Prostate gland (tissue), 2 donors: ENCODE measurements around the gene OR52R1. TPM values are rescaled to one million over a fixed set of nuclear protein-coding genes. Genes with fewer than 3 reads are reported as not detected.
"Not testable (repeated sequence)": the region's sequence is repeated elsewhere in the genome, so short reads cannot be mapped to it uniquely, and the experiment has no call there.

Experiments
- DNase-seq: peaks from one replicate; pipeline ENCODE4 v3.0.0-alpha.2; 2019; ENCODE audit warnings: low spot score
- H3K27ac ChIP-seq, 2 donors: fragments of 200-600 bp; sonication (generic); 2 replicates each; pipeline ENCODE4 v1.5.1; 2017 to 2019
- H3K27me3 ChIP-seq: fragments of 200-600 bp; sonication (generic); replicated peaks from 2 replicates; pipeline ENCODE4 v1.5.1; 2019; ENCODE audit not compliant: insufficient read depth
- H3K36me3 ChIP-seq, 2 donors: fragments of 200-600 bp; sonication (generic); 1 replicate in 1 of 2; 2 replicates in 1 of 2; pipeline versions ENCODE4 v1.5.1 to v1.8.1; 2017 to 2019
- H3K4me1 ChIP-seq: fragments of 200-600 bp; sonication (generic); replicated peaks from 2 replicates; pipeline ENCODE4 v1.5.1; 2019
- H3K4me3 ChIP-seq, 2 donors: fragments of 200-600 bp; sonication (generic); 2 replicates each; pipeline ENCODE4 v1.5.1; 2017 to 2019
- H3K9me3 ChIP-seq: fragments of 200-600 bp; sonication (generic); 2 replicates; pipeline ENCODE4 v1.5.1; 2017
- CTCF ChIP-seq, 4 experiments: fragments of 200-600 bp in 2 of 4; fragments of 450-650 bp in 2 of 4; sonication (generic) in 2 of 4; IDR thresholded peaks; 1 replicate in 3 of 4; 2 replicates in 1 of 4; pipeline ENCODE4 v1.5.1; 2016 to 2019; ENCODE audit warnings: antibody characterized with exemption in 4 of 4, mild to moderate bottlenecking in 2 of 4, moderate library complexity in 2 of 4
- POLR2A ChIP-seq: fragments of 450-650 bp; IDR thresholded peaks from one replicate; pipeline ENCODE4 v1.6.1; 2016; ENCODE audit warnings: antibody characterized with exemption, mild to moderate bottlenecking
- POLR2AphosphoS5 ChIP-seq: sonication (generic); formaldehyde crosslinking; IDR thresholded peaks from one replicate; pipeline ENCODE4 v1.6.1; 2017; ENCODE audit warnings: antibody characterized with exemption
- WGBS: methylation state at CpG from one replicate; pipeline ENCODE4 v1.1.5; 2018; 5-methylcytosine and 5-hydroxymethylcytosine counted together
- intact Hi-C: fragments of 100-400 bp; cut with DNase I; formaldehyde crosslinking; loops from one replicate; pipeline ENCODE4 v1.14.2; 2022
- total RNA-seq, 2 donors: library from RNA; depleted of rRNA; stranded (reverse); fragments of >200 nt; gene quantifications; one replicate each; pipeline ENCODE4 v1.1.0, GENCODE V29; 2016

Gene OR52R1
- total RNA-seq, 2 donors from 2014 or later = not detected

DNA sequence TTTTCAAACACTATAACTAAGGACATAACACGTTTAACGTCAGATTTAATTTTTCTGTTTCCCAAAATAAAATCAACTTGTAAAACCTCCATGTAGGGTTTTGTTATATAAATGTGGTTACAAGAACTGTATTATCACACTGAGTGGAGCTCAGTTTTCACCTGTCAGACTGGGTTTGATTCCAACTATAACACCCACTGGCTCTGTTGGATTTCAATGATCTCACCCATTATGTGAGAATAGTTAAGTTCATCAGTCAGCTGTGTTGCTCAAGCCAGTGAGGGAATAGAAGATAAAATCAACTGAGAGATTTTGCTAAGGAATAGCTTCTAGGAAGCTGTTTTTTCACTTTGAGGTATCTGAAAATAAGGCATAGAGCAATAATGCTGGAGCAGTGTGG, 5.1 kb upstream of the OR52R1 start:
- no peaks in the 10 kb centered on the region for H3K9me3 ChIP-seq
- DNase-seq = no peak
- no peaks in the 10 kb centered on the region for H3K4me1 ChIP-seq
- TF ChIP-seq CTCF (IDR thresholded peaks at IDR 0.05) (no peak), POLR2A (no peak), POLR2AphosphoS5 (no peak)
- H3K27me3 ChIP-seq = no peaks in the 10 kb centered on the region
- H3K4me3 ChIP-seq = no peak overlapping the region
- WGBS = 29% methylated on average over 2 of the region's 2 CpGs
- intact Hi-C loops = no loop called here
- H3K36me3 ChIP-seq = no peaks in the 10 kb centered on the region
- no peak overlapping the region for H3K27ac ChIP-seq

DNA sequence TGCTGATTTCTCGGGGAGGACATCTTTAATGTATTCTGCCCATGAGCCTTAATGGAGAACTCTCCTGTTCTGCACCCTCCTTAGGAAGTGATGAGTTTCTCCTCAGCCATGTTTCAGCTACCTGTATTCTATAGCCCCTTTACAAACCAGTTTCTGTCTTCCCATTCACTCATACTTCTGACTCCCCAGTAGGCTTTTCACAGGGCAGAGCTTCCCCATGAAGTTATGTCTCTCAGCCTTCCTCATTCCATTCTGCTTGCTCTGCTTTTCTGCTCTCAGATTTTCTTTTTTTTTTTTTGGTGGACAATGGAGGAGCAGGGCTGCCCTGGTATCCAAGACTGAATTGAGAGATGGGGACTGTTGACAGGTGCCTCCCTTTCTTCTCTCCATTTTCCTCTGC, 4.3 kb upstream of the OR52R1 start:
- TF ChIP-seq POLR2A (no peak), CTCF (IDR thresholded peaks at IDR 0.05) (no peak), POLR2AphosphoS5 (no peak)
- Histone ChIP-seq H3K4me3 (no peak overlapping the region), H3K27ac (no peak overlapping the region), H3K9me3 (no peaks in the 10 kb centered on the region), H3K36me3 (no peaks in the 10 kb centered on the region), H3K27me3 (no peaks in the 10 kb centered on the region), H3K4me1 (no peaks in the 10 kb centered on the region)
- no peak for DNase-seq
- intact Hi-C loops = no loop called here
- 95% methylated on average over 1 of the region's 1 CpG for WGBS

DNA sequence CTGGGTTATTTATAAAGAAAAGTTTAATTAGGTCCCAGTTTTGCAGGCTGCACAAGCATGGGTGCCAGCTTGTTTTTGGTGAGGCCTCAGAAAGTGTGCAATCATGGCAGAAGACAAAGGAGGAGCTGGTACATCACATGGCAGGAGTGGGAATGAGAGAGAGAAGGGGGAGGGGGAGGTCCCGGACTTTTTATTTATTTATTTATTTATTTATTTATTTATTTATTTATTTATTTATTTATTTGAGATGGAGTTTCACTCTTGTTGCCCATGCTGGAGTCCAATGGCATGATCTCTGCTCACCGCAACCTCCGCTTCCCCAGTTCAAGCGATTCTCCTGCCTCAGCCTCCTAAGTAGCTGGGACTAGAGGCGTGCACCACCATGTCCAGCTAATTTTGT, 2.9 kb downstream of the OR52R1 start:
- H3K36me3 ChIP-seq, H3K4me1 ChIP-seq, intact Hi-C loops, DNase-seq, H3K4me3 ChIP-seq, H3K9me3 ChIP-seq, H3K27ac ChIP-seq, H3K27me3 ChIP-seq: not testable (repeated sequence)
- WGBS = 98% methylated on average over 5 of the region's 5 CpGs

- H3K9me3 ChIP-seq = no peaks in the 10 kb centered on the region
- intact Hi-C loops = no loop called here
- no peak overlapping the region for H3K27ac ChIP-seq
- no peaks in the 10 kb centered on the region for H3K4me1 ChIP-seq
- WGBS = 58% methylated on average over 6 of the region's 6 CpGs
- no peak for TF ChIP-seq POLR2A
- no peak for TF ChIP-seq CTCF (IDR thresholded peaks at IDR 0.05)
- no peak for TF ChIP-seq POLR2AphosphoS5
- H3K27me3 ChIP-seq = no peaks in the 10 kb centered on the region
- no peak overlapping the region for H3K4me3 ChIP-seq
- no peaks in the 10 kb centered on the region for H3K36me3 ChIP-seq
- no peak for DNase-seq
Measured at GRCh38 chr11:4798427-4799183, 5.6 kb downstream of the OR52R1 start.

DNA sequence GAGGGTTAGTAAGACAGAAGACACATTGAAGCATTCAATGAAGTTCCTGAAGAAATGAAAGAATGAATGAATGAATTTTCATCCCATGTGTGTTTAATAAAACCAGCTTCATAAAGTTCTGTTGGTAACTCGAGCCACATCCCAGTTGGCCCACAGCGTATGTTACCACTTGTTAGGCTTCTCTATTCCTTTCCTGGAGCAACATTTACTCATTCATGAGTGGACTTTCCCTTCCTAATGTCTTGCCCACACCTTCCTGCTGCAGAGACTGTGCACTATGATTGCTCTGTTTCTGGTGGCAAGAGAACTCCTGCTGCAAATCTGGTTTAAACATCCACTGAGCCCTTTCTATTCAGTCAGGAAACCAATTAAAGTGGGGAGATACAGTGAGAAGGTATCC, 7.0 kb downstream of the OR52R1 start:
- WGBS = 28% methylated on average over 2 of the region's 2 CpGs
- H3K27ac ChIP-seq = no peak overlapping the region
- TF ChIP-seq POLR2AphosphoS5 (no peak), CTCF (IDR thresholded peaks at IDR 0.05) (no peak), POLR2A (no peak)
- no peak for DNase-seq
- intact Hi-C loops = no loop called here
- no peaks in the 10 kb centered on the region for H3K9me3 ChIP-seq
- no peaks in the 10 kb centered on the region for H3K4me1 ChIP-seq
- H3K4me3 ChIP-seq = no peak overlapping the region
- no peaks in the 10 kb centered on the region for H3K36me3 ChIP-seq
- no peaks in the 10 kb centered on the region for H3K27me3 ChIP-seq
